ENCODE results near the gene MAPRE2. TPM values are rescaled to one million over a fixed set of nuclear protein-coding genes. Genes with fewer than 3 reads are reported as not detected.

The MAPRE2 gene
- total RNA-seq, 1 donor from 2014 or later, result 35.4 TPM

- peaks cover 34% of the 10 kb centered on the region for H3K4me1 ChIP-seq
- H3K27me3 ChIP-seq, result no peaks in the 10 kb centered on the region
- no peaks in the 10 kb centered on the region for H3K36me3 ChIP-seq
- H3K27ac ChIP-seq, result peak overlapping the region; percentile 81
- intact Hi-C loops (cut with DNase I), result no loop called here
- DNase-seq (no peak), ATAC-seq (peak; percentile 34)
- TF ChIP-seq CTCF (IDR thresholded peaks at IDR 0.05), result no peak
- peak overlapping the region; percentile 37 for H3K4me3 ChIP-seq
- no peaks in the 10 kb centered on the region for H3K9me3 ChIP-seq
Observed at GRCh38 chr18:35030277-35030989, 10.8 kb upstream of the MAPRE2 start.

GRCh38 chr18:35032113-35032512 is 9.1 kb upstream of the MAPRE2 start:
- Histone ChIP-seq H3K4me1 (peaks cover 22% of the 10 kb centered on the region), H3K27ac (no peak overlapping the region), H3K36me3 (no peaks in the 10 kb centered on the region), H3K9me3 (no peaks in the 10 kb centered on the region), H3K27me3 (no peaks in the 10 kb centered on the region), H3K4me3 (no peak overlapping the region)
- TF ChIP-seq CTCF (IDR thresholded peaks at IDR 0.05), result no peak
- intact Hi-C loops (cut with DNase I), result no loop called here
- ATAC-seq (no peak), DNase-seq (no peak)

- H3K27me3 ChIP-seq, result no peaks in the 10 kb centered on the region
- no peak overlapping the region for H3K27ac ChIP-seq
- no peak for TF ChIP-seq CTCF (IDR thresholded peaks at IDR 0.05)
- intact Hi-C loops (cut with DNase I), result no loop called here
- no peak overlapping the region for H3K4me3 ChIP-seq
- H3K9me3 ChIP-seq, result no peaks in the 10 kb centered on the region
- H3K36me3 ChIP-seq, result no peaks in the 10 kb centered on the region
- no peak for ATAC-seq
- no peaks in the 10 kb centered on the region for H3K4me1 ChIP-seq
- DNase-seq, result no peak
Observed at GRCh38 chr18:35038029-35038428, 3.2 kb upstream of the MAPRE2 start.

GRCh38 chr18:35038881-35039491 is 2.2 kb upstream of the MAPRE2 start:
- no peaks in the 10 kb centered on the region for H3K36me3 ChIP-seq
- peaks cover 7% of the 10 kb centered on the region for H3K4me1 ChIP-seq
- no peak for TF ChIP-seq CTCF (IDR thresholded peaks at IDR 0.05)
- no peak for DNase-seq
- H3K27me3 ChIP-seq, result no peaks in the 10 kb centered on the region
- H3K4me3 ChIP-seq, result no peak overlapping the region
- H3K27ac ChIP-seq, result peak overlapping the region; percentile 0
- intact Hi-C loops (cut with DNase I), result no loop called here
- H3K9me3 ChIP-seq, result no peaks in the 10 kb centered on the region
- peak; percentile 18 for ATAC-seq

- no peak for DNase-seq
- Histone ChIP-seq H3K4me1 (peaks cover 17% of the 10 kb centered on the region), H3K9me3 (no peaks in the 10 kb centered on the region), H3K4me3 (peak overlapping the region; percentile 93), H3K27me3 (no peaks in the 10 kb centered on the region), H3K27ac (peak overlapping the region; percentile 88), H3K36me3 (no peaks in the 10 kb centered on the region)
- ATAC-seq, result no peak
- intact Hi-C loops (cut with DNase I), result no loop called here
- no peak for TF ChIP-seq CTCF (IDR thresholded peaks at IDR 0.05)
Observed at GRCh38 chr18:35040638-35040987, 600 bp upstream of the MAPRE2 start.

Measured in upper lobe of right lung (tissue), 1 donor.